ENCODE measurements around the gene GDF10.

DNA sequence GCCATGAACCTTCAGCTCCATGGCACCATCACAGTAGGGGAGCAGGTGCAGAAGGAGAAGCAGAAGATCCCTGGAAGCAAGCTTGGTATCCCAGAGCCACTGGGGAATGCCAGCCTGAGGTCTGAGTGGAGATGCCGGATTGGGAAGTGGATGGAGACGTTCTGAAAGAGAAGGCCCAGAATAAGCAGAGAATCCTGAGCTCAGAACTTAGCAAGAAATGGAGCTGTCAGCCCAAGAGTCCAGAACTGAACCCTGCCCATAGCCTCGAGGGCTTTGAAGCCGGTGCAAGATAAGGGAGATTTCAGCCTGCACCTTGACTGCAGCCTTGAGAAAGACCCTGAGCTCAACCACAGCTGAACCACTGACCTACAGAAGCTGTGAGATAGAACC is 13.9 kb upstream of the GDF10 start:
- TF ChIP-seq, protein P1, sequence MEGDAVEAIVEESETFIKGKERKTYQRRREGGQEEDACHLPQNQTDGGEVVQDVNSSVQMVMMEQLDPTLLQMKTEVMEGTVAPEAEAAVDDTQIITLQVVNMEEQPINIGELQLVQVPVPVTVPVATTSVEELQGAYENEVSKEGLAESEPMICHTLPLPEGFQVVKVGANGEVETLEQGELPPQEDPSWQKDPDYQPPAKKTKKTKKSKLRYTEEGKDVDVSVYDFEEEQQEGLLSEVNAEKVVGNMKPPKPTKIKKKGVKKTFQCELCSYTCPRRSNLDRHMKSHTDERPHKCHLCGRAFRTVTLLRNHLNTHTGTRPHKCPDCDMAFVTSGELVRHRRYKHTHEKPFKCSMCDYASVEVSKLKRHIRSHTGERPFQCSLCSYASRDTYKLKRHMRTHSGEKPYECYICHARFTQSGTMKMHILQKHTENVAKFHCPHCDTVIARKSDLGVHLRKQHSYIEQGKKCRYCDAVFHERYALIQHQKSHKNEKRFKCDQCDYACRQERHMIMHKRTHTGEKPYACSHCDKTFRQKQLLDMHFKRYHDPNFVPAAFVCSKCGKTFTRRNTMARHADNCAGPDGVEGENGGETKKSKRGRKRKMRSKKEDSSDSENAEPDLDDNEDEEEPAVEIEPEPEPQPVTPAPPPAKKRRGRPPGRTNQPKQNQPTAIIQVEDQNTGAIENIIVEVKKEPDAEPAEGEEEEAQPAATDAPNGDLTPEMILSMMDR (IDR thresholded peaks at IDR 0.05) = no peak
- TF ChIP-seq POLR2A (IDR thresholded peaks at IDR 0.05) = no peak
